ENCODE results near the gene CCL24. TPM values are rescaled to one million over a fixed set of nuclear protein-coding genes. Genes with fewer than 3 reads are reported as not detected.

The CCL24 gene
- total RNA-seq, 1 donor from 2014 or later = not detected

GRCh38 chr7:75819711-75820110, 6.1 kb upstream of the CCL24 start:
- H3K9me3 Mint-ChIP-seq (ENCODE audit: unreplicated experiment) = no peaks in the 10 kb centered on the region
- H3K4me1 Mint-ChIP-seq (ENCODE audit: unreplicated experiment) = no peaks in the 10 kb centered on the region
- no peak overlapping the region for H3K4me3 Mint-ChIP-seq (ENCODE audit: unreplicated experiment)
- peaks cover 2% of the 10 kb centered on the region for H3K27me3 Mint-ChIP-seq (ENCODE audit: unreplicated experiment)
- no peak for TF ChIP-seq CTCF (IDR thresholded peaks at IDR 0.05; ENCODE audit: unreplicated experiment)
- H3K27ac Mint-ChIP-seq (ENCODE audit: unreplicated experiment) = no peak overlapping the region
- peaks cover 7% of the 10 kb centered on the region for H3K36me3 Mint-ChIP-seq (ENCODE audit: low read depth, unreplicated experiment)
- no peak for DNase-seq (ENCODE audit: low spot score)

- H3K27me3 Mint-ChIP-seq (ENCODE audit: unreplicated experiment) = peaks cover 2% of the 10 kb centered on the region
- no peak for TF ChIP-seq CTCF (IDR thresholded peaks at IDR 0.05; ENCODE audit: unreplicated experiment)
- H3K9me3 Mint-ChIP-seq (ENCODE audit: unreplicated experiment) = no peaks in the 10 kb centered on the region
- no peak for DNase-seq (ENCODE audit: low spot score)
- no peak overlapping the region for H3K4me3 Mint-ChIP-seq (ENCODE audit: unreplicated experiment)
- peaks cover 7% of the 10 kb centered on the region for H3K36me3 Mint-ChIP-seq (ENCODE audit: low read depth, unreplicated experiment)
- H3K27ac Mint-ChIP-seq (ENCODE audit: unreplicated experiment) = no peak overlapping the region
- no peaks in the 10 kb centered on the region for H3K4me1 Mint-ChIP-seq (ENCODE audit: unreplicated experiment)
These were observed 4.9 kb upstream of the CCL24 start for GRCh38 chr7:75818472-75818871.

- Mint-ChIP-seq H3K4me1 (ENCODE audit: unreplicated experiment) (no peaks in the 10 kb centered on the region), H3K36me3 (ENCODE audit: low read depth, unreplicated experiment) (peaks cover 7% of the 10 kb centered on the region), H3K27ac (ENCODE audit: unreplicated experiment) (no peak overlapping the region), H3K4me3 (ENCODE audit: unreplicated experiment) (no peak overlapping the region), H3K9me3 (ENCODE audit: unreplicated experiment) (no peaks in the 10 kb centered on the region), H3K27me3 (ENCODE audit: unreplicated experiment) (peaks cover 2% of the 10 kb centered on the region)
- TF ChIP-seq CTCF (IDR thresholded peaks at IDR 0.05; ENCODE audit: unreplicated experiment) = no peak
- DNase-seq (ENCODE audit: low spot score) = no peak
These were observed 3.5 kb upstream of the CCL24 start for GRCh38 chr7:75817116-75817515.

- no peak for DNase-seq (ENCODE audit: low spot score)
- Mint-ChIP-seq H3K27ac (ENCODE audit: unreplicated experiment) (no peak overlapping the region), H3K36me3 (ENCODE audit: low read depth, unreplicated experiment) (no peaks in the 10 kb centered on the region), H3K27me3 (ENCODE audit: unreplicated experiment) (no peaks in the 10 kb centered on the region), H3K4me3 (ENCODE audit: unreplicated experiment) (no peak overlapping the region), H3K4me1 (ENCODE audit: unreplicated experiment) (no peaks in the 10 kb centered on the region), H3K9me3 (ENCODE audit: unreplicated experiment) (no peaks in the 10 kb centered on the region)
- no peak for TF ChIP-seq CTCF (IDR thresholded peaks at IDR 0.05; ENCODE audit: unreplicated experiment)
These were observed 1.9 kb upstream of the CCL24 start for GRCh38 chr7:75815418-75816064.

- H3K27ac Mint-ChIP-seq (ENCODE audit: unreplicated experiment) = no peak overlapping the region
- H3K4me1 Mint-ChIP-seq (ENCODE audit: unreplicated experiment) = no peaks in the 10 kb centered on the region
- no peaks in the 10 kb centered on the region for H3K9me3 Mint-ChIP-seq (ENCODE audit: unreplicated experiment)
- no peak for DNase-seq (ENCODE audit: low spot score)
- no peaks in the 10 kb centered on the region for H3K36me3 Mint-ChIP-seq (ENCODE audit: low read depth, unreplicated experiment)
- H3K27me3 Mint-ChIP-seq (ENCODE audit: unreplicated experiment) = no peaks in the 10 kb centered on the region
- TF ChIP-seq CTCF (IDR thresholded peaks at IDR 0.05; ENCODE audit: unreplicated experiment) = no peak
- H3K4me3 Mint-ChIP-seq (ENCODE audit: unreplicated experiment) = no peak overlapping the region
These were observed 871 bp upstream of the CCL24 start for GRCh38 chr7:75814407-75814947.
